Measurements from ENCODE around the gene MAS1. TPM values are rescaled to one million over a fixed set of nuclear protein-coding genes. Genes with fewer than 3 reads are reported as not detected.

MAS1 gene
- polyA plus RNA-seq, 1 donor (not counting 4 experiments of a cell fraction or from before 2014, with no cell fraction given): not detected

- H3K79me2 ChIP-seq (ENCODE audit: control insufficient read depth, insufficient read depth, low read length): no peaks in the 10 kb centered on the region
- DNase-seq (ENCODE audit: low read depth, low spot score) (no peak), FAIRE-seq (no peak)
- H3K9me1 ChIP-seq (ENCODE audit: control insufficient read depth, extremely low read depth, insufficient read depth, low read length): no peaks in the 10 kb centered on the region
- H3K36me3 ChIP-seq (ENCODE audit: control insufficient read depth in 2 of 2, extremely low read depth in 1 of 2, insufficient read depth in 2 of 2, low read length in 2 of 2): no peaks in the 10 kb centered on the region
- dilution Hi-C loops (cut with MboI; ENCODE audit: extremely low pct_ligation_motif_present, low sequenced_read_pairs): no loop called here
- no peak overlapping the region for H3K9ac ChIP-seq (ENCODE audit: control insufficient read depth, extremely low read depth, insufficient read depth, low read length)
- no peaks in the 10 kb centered on the region for H3K9me3 ChIP-seq (ENCODE audit: control insufficient read depth, low read depth, low read length)
- no peak for TF ChIP-seq EZH2 (IDR thresholded peaks at IDR 0.05; ENCODE audit: low read length)
- no peak for TF ChIP-seq CTCF (optimal IDR thresholded peaks at IDR 0.05 in 1 of 3, IDR thresholded peaks at IDR 0.05 in 1 of 3, conservative IDR thresholded peaks at IDR 0.05 in 1 of 3; ENCODE audit: extremely low read depth in 1 of 3, insufficient read depth in 2 of 3, low read length in 3 of 3)
- no peak overlapping the region for H3K4me2 ChIP-seq (ENCODE audit: control insufficient read depth, extremely low read depth, insufficient read depth, low read depth, low read length)
- H3K27ac ChIP-seq (ENCODE audit: control insufficient read depth, insufficient read depth, low read length): no peak overlapping the region
- H3K4me3 ChIP-seq (ENCODE audit: control insufficient read depth in 2 of 3, extremely low read depth in 1 of 3, insufficient read depth in 2 of 3, low read depth in 1 of 3, low read length in 3 of 3): no peak overlapping the region
- no peaks in the 10 kb centered on the region for H3K27me3 ChIP-seq (ENCODE audit: control insufficient read depth, extremely low read depth, insufficient read depth, low read length)
- no peaks in the 10 kb centered on the region for H3K4me1 ChIP-seq (ENCODE audit: control insufficient read depth, extremely low read depth, insufficient read depth, low read length)
- H4K20me1 ChIP-seq (ENCODE audit: control insufficient read depth, extremely low read depth, insufficient read depth, low read length): no peaks in the 10 kb centered on the region
- H2AFZ ChIP-seq (ENCODE audit: control insufficient read depth, low read length): no peak overlapping the region
Measured at GRCh38 chr6:159875194-159875593, 15.6 kb upstream of the MAS1 start.

GRCh38 chr6:159876242-159876641 lies 14.5 kb upstream of the MAS1 start:
- Histone ChIP-seq H3K4me2 (ENCODE audit: control insufficient read depth, extremely low read depth, insufficient read depth, low read depth, low read length) (no peak overlapping the region), H3K4me3 (ENCODE audit: control insufficient read depth in 2 of 3, extremely low read depth in 1 of 3, insufficient read depth in 2 of 3, low read depth in 1 of 3, low read length in 3 of 3) (no peak overlapping the region), H3K79me2 (ENCODE audit: control insufficient read depth, insufficient read depth, low read length) (no peaks in the 10 kb centered on the region), H2AFZ (ENCODE audit: control insufficient read depth, low read length) (no peak overlapping the region), H3K9me1 (ENCODE audit: control insufficient read depth, extremely low read depth, insufficient read depth, low read length) (no peaks in the 10 kb centered on the region), H3K9me3 (ENCODE audit: control insufficient read depth, low read depth, low read length) (no peaks in the 10 kb centered on the region), H3K9ac (ENCODE audit: control insufficient read depth, extremely low read depth, insufficient read depth, low read length) (no peak overlapping the region), H3K4me1 (ENCODE audit: control insufficient read depth, extremely low read depth, insufficient read depth, low read length) (no peaks in the 10 kb centered on the region), H4K20me1 (ENCODE audit: control insufficient read depth, extremely low read depth, insufficient read depth, low read length) (no peaks in the 10 kb centered on the region), H3K36me3 (ENCODE audit: control insufficient read depth in 2 of 2, extremely low read depth in 1 of 2, insufficient read depth in 2 of 2, low read length in 2 of 2) (no peaks in the 10 kb centered on the region), H3K27me3 (ENCODE audit: control insufficient read depth, extremely low read depth, insufficient read depth, low read length) (no peaks in the 10 kb centered on the region), H3K27ac (ENCODE audit: control insufficient read depth, insufficient read depth, low read length) (no peak overlapping the region)
- TF ChIP-seq EZH2 (IDR thresholded peaks at IDR 0.05; ENCODE audit: low read length) (no peak), CTCF (optimal IDR thresholded peaks at IDR 0.05 in 1 of 3, IDR thresholded peaks at IDR 0.05 in 1 of 3, conservative IDR thresholded peaks at IDR 0.05 in 1 of 3; ENCODE audit: extremely low read depth in 1 of 3, insufficient read depth in 2 of 3, low read length in 3 of 3) (no peak)
- FAIRE-seq: no peak
- no peak for DNase-seq (ENCODE audit: low read depth, low spot score)
- dilution Hi-C loops (cut with MboI; ENCODE audit: extremely low pct_ligation_motif_present, low sequenced_read_pairs): no loop called here
